Subcutaneous adipose tissue (tissue), 4 donors: ENCODE data around the gene GRID1. TPM values are rescaled to one million over a fixed set of nuclear protein-coding genes. Genes with fewer than 3 reads are reported as not detected.

ENCODE experiments used
- total RNA-seq, 4 donors: library from RNA; depleted of rRNA; stranded (reverse); fragments of >200 nt; gene quantifications; one replicate each; pipeline ENCODE4 v1.1.0, GENCODE V29; 2016
- TF ChIP-seq, protein P1 (sequence below): fragments of 450-650 bp; IDR thresholded peaks from one replicate; pipeline ENCODE4 v1.5.1; 2016; ENCODE audit warnings: low read depth, mild to moderate bottlenecking, control low read depth, antibody characterized with exemption, moderate library complexity

GRID1 gene
- total RNA-seq, 4 donors from 2014 or later: 0.49 to 2.0 (median 1.1) TPM

DNA sequence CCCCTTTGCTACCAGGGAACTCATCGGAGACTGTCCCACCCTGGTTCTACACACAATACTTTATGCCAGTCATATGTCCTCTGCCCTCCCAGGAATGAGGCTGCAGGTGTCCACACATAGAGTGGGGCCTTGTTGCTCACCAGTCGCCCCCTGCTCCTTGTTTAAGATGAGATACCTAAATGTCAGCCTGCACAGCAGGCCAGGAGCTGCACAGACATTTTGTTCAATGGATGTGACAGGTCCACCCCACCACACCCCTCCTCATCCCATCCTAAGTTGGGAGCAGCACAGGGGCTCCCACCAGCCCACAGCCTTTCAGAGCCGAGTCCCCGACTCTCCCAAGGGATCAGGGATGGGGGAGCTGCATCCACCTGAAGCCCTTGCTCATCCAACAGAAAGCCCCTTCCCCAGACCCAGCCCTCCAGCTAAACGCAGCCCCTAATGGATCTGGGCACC lies 6.2 kb upstream of the GRID1 start:
- TF ChIP-seq, protein P1, sequence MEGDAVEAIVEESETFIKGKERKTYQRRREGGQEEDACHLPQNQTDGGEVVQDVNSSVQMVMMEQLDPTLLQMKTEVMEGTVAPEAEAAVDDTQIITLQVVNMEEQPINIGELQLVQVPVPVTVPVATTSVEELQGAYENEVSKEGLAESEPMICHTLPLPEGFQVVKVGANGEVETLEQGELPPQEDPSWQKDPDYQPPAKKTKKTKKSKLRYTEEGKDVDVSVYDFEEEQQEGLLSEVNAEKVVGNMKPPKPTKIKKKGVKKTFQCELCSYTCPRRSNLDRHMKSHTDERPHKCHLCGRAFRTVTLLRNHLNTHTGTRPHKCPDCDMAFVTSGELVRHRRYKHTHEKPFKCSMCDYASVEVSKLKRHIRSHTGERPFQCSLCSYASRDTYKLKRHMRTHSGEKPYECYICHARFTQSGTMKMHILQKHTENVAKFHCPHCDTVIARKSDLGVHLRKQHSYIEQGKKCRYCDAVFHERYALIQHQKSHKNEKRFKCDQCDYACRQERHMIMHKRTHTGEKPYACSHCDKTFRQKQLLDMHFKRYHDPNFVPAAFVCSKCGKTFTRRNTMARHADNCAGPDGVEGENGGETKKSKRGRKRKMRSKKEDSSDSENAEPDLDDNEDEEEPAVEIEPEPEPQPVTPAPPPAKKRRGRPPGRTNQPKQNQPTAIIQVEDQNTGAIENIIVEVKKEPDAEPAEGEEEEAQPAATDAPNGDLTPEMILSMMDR: no peak

DNA sequence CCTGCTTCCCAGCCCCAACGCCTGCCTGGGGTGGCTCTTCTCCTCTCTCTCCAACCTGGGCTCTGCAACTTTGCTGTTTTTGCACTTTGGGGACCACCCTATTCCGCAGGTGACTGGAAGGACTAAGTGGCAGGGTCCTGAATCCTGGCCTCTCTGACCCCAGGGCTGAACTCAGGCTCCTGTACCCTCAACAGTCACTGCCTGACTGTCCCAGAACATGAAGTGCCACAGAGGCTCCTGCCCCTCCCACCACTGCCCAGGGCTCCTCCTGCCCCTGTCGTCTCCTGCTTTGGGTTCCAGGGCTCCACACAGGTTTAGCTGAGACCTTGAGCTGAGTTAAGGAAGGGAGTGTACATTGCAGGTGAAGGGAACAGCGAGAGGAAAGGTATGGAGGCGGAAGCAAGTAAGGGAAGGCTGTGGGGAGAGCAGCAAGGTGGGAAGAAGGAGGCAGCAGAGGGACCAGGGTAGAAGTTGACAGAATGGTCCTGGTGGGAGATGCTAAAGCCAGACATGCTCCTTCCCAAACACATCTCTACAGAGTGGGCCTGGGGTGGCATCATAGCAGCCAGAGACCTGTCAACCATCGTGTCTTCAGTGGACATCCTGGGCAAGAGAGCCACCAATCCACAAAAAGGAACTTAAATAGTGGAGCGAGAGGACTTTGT lies 5.7 kb upstream of the GRID1 start:
- TF ChIP-seq, protein P1: no peak

DNA sequence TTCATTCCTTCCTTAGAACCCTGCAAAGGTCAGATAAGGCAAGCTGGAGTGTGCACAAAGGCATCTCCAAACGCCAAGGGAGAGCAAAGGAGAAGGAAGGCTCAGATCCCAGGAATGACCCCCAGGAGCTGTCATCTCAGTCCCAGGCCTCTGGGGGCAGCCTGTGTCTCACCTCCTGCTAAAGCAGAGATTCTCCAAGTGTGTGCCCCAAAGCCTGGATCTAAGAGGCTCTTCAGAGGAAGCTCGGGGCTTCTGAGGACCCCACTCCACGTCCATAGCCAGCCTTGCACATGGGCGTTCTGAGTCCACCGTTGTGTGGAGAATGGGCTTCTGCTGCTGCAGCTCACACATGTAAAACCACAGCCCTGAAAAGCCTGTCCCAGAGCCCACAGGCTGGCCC lies 5.1 kb upstream of the GRID1 start:
- TF ChIP-seq, protein P1: no peak

DNA sequence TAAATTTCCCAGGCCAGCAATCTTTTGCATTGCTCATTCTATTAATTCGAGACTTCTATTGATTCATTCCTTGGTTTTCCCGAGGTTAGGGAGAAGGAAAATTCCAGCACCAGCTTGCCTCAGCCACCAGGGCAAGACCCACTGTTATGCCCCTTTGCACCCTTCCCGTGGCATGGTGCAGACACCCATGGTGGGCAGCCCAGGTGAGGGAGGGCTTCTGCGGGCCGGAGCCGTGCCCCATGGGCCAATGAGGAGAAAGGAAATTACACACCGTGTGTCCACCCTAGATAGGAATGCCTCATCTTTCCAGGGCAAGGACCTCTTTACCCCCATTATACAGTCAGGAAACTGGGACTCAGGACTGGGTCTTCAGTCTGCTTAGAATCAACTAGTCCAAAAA lies 4.5 kb upstream of the GRID1 start:
- TF ChIP-seq, protein P1: no peak

DNA sequence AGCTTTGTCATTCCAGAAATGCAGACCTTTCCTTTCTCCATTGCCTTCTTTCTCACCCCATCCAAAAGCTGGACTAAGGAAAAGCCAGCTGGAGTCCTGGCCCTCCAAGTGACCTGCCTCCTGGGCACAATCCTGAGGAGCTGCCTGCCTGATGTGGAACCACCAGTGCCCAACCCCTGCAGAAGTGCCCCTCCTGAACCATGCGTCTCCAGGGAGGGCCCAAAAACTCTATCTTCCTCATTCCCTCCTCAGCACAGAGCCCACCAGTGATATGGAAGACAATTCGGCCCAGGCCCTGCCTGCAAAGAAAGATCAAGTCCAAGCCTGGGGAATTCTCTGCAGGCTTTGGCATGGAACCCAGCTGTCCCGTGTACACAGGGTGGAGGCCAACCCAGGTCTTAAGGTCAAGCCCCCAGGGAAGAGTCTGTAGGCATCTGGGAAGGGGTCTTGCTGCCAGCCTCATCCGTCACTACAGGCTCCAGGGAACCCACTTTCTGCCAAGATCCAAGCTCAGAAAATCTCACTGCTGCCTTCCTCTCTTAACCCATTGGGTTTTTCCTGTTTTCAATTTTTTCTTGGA lies 3.5 kb upstream of the GRID1 start:
- TF ChIP-seq, protein P1: no peak

DNA sequence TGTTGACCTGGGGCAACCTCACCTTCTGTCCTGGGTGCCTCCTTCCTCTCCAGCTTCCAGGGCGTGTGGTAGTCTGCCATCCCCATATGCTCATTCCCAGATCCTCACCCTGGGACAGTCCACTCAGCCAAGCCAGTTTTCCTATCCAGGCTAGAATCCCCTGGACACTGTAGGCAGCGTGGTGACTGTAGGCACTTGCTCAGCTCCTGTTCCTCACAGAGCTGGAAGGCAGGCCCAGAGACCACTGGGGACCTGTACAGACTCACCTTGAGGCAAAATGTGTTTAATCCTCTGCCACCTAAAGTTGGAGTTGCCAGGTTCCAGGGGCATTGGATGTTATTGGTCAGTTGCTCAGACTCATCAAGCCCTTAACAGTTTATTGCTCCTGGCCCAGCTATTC lies 2.4 kb upstream of the GRID1 start:
- TF ChIP-seq, protein P1: no peak

DNA sequence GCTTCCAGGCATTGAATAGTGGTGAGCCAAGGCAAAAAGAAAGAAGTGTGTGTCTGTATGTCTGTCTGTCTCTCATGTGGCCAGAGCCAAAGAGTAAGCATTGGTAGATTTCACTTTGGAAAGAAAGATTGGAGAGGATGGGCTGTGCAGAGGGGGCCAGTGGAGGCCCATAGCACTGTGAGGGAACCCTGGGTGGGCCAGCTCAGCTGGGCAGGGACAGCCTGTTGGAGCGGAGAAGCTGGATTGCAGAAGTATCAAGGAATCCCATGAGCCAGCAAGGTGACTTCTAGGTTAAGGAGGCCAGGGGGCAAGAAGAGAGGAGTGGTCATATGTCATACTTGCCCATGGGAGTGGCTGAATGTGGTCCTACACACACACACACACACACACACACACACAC lies 1.5 kb upstream of the GRID1 start:
- TF ChIP-seq, protein P1: no peak
